T-helper 2 cell treated with Interferon-gamma antibody and Interleukin-4, amounts not matched to agents 100 ng/mL and 5 ng/mL, for 36 hours (primary cell): ENCODE results near the gene PTPRM. TPM values are rescaled to one million over a fixed set of nuclear protein-coding genes. Genes with fewer than 3 reads are reported as not detected.

Source experiments
- intact Hi-C: fragments of 100-400 bp; cut with micrococcal nuclease; formaldehyde crosslinking; loops from one replicate; pipeline ENCODE4 v1.15.1; 2023
- total RNA-seq: library from RNA; stranded (reverse); gene quantifications from 2 replicates; pipeline ENCODE4 v1.2.3, GENCODE V29; 2022

The PTPRM gene
- total RNA-seq, 1 donor from 2014 or later = 6.9 TPM

GRCh38 chr18:8264116-8264515 is 697.0 kb downstream of the PTPRM start:
- intact Hi-C loops = no loop called here

DNA sequence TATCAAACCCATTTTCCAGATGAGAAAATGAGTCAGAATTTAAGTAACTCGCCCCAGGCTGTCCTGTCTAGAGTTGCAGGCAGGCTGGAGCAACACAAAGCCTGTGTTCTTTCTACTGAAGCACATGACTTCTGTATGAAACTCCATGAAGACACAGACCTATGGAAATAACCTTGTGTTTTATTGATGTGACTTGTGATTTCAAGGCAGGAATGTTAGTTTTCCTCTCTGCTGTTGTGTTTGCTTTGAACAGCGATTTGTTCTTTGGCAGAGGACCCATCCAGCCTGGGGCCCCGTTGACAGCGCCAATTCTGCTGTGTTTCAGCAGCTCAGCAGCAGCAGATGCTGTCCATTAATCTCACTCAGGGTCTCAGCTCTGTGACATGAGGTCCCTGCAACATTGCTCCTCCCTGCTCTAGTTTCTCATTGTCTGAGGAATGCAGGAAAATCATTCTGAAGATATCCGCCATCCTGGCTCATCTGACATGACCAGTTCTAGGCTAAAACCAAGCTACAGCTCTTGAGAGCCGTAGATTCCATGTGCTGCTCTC is 697.8 kb downstream of the PTPRM start:
- intact Hi-C loops = no loop called here

DNA sequence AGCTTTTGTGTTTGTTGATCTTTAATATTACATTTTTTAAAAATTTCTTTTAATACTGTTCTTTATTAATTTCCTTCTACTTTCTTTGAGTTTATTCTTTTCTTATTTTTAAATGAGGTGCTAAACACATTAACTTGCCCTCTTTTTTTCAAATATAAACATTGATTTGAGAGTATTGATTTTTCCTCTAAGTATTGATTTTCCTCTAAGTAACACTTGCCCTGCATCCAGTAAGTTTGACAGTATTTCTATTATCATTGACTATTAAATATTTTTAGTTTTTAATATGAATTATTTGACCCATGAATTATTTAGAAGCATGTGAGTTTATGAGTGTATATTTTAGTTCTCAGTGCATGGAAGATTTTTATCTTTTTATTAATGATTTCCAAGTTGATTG is 705.1 kb downstream of the PTPRM start:
- intact Hi-C loops = no loop called here

- intact Hi-C loops = no loop called here
Observed at GRCh38 chr18:8274370-8274769, 707.3 kb downstream of the PTPRM start.

GRCh38 chr18:8276406-8276805 is 709.3 kb downstream of the PTPRM start:
- intact Hi-C loops = no loop called here

DNA sequence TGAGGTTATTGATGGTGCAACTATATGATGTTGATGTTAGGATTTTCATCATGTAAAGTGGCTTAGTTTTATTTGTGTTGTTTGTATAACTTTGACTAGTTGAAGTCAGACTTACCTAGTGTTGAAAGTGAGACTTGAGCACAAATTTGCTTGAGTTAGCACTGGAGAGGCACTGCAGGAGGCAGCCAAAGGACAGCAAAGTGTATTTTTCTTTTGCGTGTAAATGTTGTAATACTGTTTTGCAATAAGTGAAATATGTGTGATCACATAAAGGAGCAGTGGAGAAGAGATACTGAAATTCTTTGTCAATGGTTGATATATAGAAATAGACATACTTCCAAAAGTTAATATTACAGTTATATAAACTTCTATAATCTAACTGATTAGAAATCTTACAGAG is 710.2 kb downstream of the PTPRM start:
- intact Hi-C loops = no loop called here

- intact Hi-C loops = no loop called here
Observed at GRCh38 chr18:8279346-8279745, 712.2 kb downstream of the PTPRM start.

- intact Hi-C loops = no loop called here
Observed at GRCh38 chr18:8279781-8280330, 712.7 kb downstream of the PTPRM start.

DNA sequence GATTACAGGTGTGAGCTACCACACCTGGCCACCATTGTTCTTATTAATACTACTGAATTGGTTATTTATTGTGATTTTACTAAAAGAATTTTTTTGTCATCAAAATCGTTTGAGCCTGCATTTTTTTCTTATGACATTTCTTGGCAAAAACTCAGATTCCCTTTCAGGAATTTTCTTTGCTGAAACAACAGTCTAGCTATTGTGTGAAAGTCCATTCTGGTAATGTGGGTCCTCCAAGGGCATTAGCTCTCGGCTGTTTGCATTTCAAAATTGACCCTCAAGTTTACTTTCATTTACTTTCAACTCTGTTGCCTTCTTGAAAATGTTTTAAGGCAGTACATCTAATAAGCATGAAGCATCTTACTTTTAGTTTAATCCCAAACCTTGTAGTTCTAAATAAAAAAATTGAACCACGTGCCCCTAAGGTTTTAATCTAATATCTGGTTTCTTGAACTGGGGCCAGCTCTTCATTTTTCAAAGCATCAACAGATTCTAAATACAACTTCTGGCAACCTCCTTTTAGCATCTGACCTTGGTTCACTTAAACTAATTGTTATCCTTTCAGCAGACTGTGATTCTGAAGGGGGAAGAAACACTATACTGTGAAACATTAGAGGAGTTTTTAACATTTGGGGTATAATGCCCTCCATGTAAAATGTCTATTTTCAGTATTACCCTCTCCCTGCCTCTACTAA is 716.9 kb downstream of the PTPRM start:
- intact Hi-C loops = no loop called here

- intact Hi-C loops = no loop called here
Observed at GRCh38 chr18:8286303-8286702, 719.2 kb downstream of the PTPRM start.

- intact Hi-C loops = no loop called here
Observed at GRCh38 chr18:8287196-8287885, 720.2 kb downstream of the PTPRM start.

DNA sequence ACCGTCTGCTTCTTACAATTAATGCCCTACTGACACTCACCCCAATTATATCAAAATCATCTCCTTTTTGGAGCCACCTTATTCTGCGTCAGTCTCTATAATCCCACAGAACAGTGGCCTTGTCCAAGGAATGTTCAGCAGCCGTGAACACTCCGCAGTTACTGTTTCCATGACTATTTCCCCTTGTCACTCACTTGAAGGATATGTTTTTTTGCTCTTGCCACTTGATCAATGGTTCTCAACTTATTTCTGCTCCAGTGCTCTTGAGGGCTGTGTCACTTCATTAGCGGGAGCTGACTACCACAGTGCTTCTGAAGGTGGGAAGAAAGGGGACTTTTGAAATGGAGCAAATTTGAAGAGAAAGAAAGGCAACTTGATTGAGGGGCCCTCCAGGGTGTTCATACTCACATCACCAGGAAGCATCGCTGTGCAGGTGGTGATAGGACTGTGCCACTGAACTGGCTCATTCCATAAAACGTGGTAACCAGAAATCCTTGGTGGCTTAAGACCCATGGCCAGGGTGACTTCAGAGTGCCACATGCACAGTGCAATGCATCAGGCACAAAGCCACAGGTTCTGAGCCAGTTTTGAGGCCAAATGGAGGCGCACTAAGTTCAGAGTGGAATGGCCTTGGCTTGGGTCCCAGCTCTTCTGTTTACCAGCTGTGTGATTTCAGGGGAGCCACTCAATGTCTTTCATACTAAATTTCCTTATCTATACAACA is 721.5 kb downstream of the PTPRM start:
- intact Hi-C loops = no loop called here

DNA sequence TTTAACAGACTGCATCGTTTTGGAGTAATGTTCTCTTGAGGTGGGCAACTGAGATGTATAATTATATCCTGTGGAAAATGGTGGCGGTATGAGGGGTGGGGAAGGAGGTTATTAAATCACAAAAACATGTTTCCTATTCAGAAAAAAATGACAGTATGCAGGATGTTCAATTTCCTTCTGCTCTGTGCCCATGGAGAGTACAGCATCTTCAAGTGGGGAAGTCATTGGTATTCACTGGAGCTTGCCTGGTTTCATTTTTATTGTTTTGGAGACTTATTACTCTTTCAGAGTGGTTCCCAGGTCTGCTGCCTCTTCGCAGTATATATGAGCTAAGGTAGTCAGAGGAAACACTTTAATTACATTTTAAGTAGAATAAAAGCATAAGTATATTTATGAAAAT is 723.3 kb downstream of the PTPRM start:
- intact Hi-C loops = no loop called here

DNA sequence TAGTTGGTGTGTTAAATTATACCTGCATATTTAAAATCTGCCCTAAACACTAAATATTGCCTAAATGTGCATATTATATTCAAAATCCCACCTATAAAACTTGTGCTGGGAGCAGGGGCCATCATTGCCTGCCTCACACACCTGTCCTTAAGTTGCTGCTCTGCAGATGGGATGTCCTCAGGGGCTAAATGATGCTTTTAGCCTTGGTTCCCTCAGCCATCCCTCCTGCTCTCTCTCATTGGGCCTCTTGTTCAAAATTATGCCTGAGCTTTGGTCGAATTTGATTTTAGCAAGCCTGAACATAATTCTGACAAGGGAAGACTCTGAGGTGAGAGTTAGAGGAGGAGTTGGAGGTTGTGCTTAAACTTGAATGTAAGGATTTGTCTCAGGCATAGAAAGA is 723.8 kb downstream of the PTPRM start:
- intact Hi-C loops = no loop called here

GRCh38 chr18:8293184-8293583 is 726.1 kb downstream of the PTPRM start:
- intact Hi-C loops = no loop called here

GRCh38 chr18:8296886-8297616 is 729.9 kb downstream of the PTPRM start:
- intact Hi-C loops = no loop called here

DNA sequence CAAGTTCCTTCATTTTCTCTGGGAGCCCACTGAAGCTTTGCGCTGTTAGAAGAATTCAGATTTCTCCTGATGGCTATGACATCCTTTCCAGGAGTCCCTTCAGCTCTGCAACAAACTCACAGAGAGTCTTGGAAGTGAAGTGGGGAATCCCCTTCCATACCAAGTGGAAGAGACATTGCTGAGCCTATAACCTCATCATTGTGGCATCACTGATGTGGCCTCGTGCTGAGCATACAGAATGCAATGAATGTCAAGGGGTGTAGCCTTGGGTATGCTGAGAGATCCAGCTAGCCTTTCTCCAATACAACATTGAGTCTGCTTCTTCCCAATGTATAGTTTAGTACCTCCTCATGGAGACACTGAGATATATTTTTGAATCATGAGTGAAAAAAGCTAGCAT is 731.1 kb downstream of the PTPRM start:
- intact Hi-C loops = no loop called here

DNA sequence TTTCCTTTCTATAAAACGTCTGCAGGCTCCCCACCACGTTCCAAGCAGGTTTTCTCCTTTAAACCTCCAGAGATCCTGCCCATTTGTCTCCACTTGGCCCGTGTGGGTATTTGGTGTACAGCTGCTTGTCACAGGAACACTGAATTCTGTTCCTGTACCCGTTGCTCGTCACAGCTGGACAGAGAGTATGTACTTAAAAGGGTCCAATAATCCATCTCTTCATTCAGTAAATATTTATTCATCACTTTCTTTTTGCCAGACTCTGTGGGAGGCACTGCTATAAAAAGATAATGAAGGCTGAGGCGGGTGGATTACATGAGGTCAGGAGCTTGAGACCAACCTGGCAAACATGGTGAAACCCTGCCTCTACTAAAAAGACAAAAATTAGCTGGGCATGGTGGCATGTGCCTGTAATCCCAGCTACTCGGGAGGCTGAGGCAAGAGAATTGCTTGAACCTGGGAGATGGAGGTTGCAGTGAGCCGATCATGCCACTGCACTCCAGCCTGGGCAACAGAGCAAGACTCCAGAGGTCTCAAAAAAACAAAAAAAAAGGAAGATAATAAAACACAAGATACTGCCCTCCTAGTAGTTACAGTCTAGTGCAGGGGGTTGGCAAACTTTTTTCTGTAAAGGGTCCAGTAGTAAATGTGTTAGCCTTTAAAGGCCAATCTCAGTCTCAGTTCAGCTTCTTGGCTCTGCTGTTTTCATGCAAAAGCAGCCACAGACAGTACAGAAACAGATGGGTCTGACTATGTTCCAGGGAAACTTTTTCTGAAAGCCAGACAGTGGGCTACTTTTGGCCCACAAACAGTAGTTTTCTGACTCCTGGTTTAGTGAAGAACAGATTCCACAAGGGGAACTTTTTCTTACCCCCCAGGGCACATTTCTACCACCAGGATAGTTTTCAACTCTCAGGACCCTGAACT is 732.2 kb downstream of the PTPRM start:
- intact Hi-C loops = no loop called here

DNA sequence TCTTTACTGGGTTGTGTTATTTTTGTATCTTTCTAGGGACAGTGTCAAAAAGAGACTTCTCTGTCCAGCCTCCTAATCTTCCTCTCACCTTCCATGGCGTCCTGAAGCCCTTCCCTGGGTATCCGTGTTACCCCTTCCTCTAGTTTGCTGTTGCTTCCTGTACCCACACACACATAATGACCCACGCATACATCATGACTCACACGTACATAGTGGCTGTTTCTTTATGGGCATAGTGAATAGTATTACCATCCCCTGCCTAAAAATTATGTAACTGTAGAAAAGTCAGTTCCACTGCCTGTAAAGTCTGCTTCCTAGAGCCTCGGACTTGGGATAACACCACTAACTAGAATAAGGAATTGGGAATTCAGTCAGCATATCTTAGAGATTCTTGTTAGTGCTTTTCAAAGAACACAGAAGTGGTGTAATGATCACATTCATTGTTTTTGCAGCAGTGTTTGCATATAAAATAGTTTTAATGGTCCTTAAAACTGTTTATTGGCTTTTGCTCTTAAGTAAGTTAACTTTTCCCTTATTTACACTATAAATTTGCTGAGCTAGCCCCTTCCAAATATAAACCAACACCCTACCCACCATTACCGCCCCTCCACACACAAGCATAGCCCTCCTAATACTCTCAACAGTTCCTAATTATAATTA is 733.8 kb downstream of the PTPRM start:
- intact Hi-C loops = no loop called here
